Sigmoid colon (tissue), 4 donors: ENCODE measurements around the gene CEACAM16.

Experiments
- EP300 ChIP-seq, 4 donors: sonication (generic); formaldehyde crosslinking; IDR thresholded peaks; one replicate each; pipeline ENCODE4 v1.6.1; 2017; ENCODE audit warnings: antibody characterized with exemption in 4 of 4
- POLR2A ChIP-seq, 2 donors: fragments of 450-650 bp; IDR thresholded peaks; one replicate each; pipeline ENCODE4 v1.6.1; 2016; ENCODE audit warnings: antibody characterized with exemption in 2 of 2, mild to moderate bottlenecking in 2 of 2, moderate library complexity in 2 of 2
- TF ChIP-seq, protein P1 (sequence below), 4 experiments: fragments of 450-650 bp in 3 of 4; fragments of 200-600 bp in 1 of 4; IDR thresholded peaks; one replicate each; pipeline ENCODE4 v1.5.1; 2016 to 2019; ENCODE audit warnings: antibody characterized with exemption in 4 of 4, mild to moderate bottlenecking in 3 of 4, moderate library complexity in 2 of 4

DNA sequence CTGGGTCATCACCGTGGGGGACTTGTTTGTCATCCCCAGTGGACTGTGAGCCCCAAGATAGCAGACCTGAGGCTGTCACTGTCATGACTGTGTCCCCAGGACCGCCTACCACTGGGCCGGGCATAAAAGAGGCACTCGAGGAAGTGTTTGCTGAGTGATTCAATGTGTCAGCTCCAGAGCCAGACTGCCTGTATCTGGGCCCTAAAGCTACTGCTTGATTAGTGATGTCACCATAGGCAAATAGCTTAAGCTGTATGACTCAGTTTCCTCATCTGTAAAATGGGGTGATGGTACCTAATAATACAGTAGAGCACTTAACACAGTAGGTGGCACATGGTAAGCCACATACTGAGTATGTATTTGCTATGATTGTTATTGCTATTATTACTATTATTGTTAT, 38.9 kb upstream of the CEACAM16 start:
- TF ChIP-seq, protein P1, sequence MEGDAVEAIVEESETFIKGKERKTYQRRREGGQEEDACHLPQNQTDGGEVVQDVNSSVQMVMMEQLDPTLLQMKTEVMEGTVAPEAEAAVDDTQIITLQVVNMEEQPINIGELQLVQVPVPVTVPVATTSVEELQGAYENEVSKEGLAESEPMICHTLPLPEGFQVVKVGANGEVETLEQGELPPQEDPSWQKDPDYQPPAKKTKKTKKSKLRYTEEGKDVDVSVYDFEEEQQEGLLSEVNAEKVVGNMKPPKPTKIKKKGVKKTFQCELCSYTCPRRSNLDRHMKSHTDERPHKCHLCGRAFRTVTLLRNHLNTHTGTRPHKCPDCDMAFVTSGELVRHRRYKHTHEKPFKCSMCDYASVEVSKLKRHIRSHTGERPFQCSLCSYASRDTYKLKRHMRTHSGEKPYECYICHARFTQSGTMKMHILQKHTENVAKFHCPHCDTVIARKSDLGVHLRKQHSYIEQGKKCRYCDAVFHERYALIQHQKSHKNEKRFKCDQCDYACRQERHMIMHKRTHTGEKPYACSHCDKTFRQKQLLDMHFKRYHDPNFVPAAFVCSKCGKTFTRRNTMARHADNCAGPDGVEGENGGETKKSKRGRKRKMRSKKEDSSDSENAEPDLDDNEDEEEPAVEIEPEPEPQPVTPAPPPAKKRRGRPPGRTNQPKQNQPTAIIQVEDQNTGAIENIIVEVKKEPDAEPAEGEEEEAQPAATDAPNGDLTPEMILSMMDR (IDR thresholded peaks at IDR 0.05), result no peak
- no peak for TF ChIP-seq POLR2A (IDR thresholded peaks at IDR 0.05)
- no peak for TF ChIP-seq EP300 (IDR thresholded peaks at IDR 0.05)
